HG03108 (cell line): Measurements from ENCODE around the gene RUNX1.

Experiments
- ATAC-seq: cut with Tn5 transposase; IDR thresholded peaks from one replicate; pipeline ENCODE4 v1.9.1; 2021; ENCODE audit warnings: moderate library complexity; ENCODE audit not compliant: unreplicated experiment

The RUNX1 gene

DNA sequence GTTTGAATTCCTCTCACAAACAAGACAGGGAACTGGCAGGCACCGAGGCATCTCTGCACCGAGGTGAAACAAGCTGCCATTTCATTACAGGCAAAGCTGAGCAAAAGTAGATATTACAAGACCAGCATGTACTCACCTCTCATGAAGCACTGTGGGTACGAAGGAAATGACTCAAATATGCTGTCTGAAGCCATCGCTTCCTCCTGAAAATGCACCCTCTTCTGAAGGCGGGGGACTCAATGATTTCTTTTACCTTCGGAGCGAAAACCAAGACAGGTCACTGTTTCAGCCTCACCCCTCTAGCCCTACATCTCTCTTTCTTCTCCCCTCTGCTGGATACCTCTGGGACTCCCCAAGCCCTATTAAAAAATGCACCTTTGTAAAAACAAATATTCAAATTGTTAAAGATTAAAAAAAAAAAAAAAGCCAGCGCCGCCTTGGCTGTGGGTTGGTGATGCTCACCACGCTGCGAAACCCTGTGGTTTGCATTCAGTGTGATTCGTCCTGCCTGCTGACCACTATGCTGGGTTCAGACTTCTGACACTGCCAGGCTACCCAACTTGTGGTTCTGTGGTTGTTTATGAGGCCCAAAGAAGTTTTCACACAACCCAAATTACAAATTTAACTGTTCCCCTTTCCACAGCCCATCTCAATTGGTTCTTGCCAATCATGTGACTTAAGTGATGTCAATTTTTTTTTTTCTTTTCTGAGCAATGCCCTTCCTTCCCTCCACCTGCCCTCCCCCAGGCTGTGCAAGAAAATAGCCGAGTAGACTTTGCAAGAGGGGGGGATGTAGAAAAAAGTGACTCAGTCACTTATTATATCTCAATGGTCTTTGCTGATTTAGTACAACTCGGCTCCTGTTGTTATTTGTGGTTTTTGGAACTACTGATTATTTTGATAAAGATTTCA, at the start of gene RUNX1:
TSS of gene RUNX1 (minus strand) at position 597 of the 912 bp plus-strand sequence.
- ATAC-seq = peak; percentile 51

DNA sequence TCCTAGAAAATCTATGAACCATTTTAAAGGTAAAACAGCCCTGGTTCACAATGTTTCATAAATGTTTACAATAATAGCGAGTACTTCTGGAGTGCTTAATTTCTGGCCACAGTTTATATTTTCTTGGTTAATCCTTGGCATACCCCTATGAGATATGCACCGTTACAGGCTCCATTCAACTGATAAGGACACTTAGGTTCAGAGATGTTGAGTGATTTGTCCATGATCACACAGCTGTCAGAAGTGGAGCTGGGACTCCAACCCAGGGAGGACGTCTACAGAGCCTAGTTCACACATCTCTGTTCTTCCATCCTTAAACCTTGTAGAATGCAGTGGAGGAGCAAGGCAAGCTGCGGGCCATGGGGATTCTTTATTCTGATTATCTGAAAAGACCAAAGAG, 48.4 kb upstream of the RUNX1 start:
- no peak for ATAC-seq

DNA sequence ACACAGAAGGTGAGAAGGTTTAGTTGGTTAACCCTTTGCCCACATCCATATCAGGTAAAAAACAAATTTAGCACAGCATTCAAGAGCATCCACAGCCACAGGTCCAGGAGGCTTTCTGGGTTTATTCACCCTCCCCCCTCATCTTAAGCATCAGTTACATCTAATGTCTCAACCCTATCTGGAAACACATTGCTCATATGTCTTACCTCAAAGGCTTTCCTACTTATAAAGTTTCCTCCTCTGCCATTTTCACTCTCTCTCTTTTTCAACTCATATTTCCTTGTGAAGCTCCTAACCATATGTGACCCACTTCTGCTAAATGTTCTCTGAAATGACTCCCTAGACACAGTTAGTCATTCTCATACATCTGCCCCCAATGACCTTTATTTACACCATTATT, 47.9 kb upstream of the RUNX1 start:
- ATAC-seq = no peak

DNA sequence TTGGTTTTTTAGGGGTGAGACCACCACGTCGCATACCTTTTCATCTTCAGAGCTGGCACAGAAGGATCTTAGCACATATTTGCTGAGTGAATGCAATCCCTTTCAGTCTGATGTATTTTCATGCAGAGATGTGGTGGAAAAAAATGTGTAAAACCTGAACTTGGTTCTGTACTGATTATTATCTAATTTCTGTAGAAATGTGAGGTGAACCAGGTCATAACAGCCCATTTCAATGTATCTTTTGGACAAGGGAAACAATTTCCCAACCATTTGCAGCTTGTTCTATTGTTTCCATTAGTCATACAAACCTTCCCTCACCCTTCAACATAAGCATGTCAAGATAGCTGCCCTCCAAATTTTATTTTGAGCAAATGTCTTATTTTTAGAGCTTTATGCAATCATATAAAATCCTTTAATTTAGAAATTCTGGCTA, 46.8 kb upstream of the RUNX1 start:
- no peak for ATAC-seq

DNA sequence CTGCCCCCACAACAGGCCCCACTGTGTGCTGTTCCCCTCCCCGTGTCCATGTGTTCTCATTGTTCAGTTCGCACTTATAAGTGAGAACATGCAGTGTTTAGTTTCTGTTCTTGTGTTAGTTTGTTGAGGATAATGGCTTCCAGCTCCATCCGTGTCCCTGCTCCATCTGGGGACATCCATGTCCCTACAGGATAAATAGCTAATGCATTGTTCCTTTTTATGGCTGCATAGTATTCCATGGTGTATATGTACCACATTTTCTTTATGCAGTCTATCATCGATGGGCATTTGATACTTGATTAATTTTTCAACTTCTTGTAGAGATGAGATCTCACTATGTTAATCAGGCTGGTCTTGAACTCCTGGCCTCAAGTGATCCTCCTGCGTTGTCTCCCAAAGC, 44.4 kb upstream of the RUNX1 start:
- no peak for ATAC-seq

DNA sequence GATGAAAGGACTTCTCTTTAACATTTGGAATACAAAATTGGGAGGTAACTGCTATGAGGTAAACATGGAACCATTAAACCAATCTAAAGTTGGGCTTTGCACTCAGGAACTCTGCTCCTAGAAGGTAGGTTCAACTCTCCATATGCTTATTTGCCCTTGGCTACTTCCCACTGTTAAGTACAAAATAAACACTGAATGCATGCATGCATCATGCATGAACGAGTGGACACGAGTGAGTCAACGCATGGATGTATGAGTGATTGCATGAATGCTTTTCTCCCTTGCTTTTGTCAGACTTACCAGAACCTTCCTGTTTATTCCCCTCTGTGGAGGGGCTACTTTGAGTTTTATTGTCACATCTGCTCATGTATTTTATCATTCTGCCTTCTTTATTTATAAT, 42.4 kb upstream of the RUNX1 start:
- no peak for ATAC-seq

DNA sequence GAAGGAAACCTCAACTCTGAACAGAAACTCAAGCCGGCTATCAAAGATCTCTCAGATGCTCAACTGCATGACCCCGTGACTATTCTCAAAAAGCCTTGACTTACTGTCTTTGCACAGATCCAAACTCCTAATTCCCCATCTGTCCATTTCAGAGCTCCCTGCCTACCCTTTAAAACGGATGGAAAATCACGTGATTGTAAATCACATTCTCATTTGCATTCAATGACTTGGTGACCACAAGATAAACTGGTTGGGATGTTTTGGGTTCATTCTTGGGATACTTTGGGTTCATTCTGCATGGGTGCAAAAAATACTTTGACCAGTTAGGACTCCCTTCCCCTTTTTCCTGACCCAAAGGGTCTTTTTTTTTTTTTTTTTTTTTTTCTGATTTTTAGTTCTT, 41.3 kb upstream of the RUNX1 start:
- ATAC-seq = no peak

DNA sequence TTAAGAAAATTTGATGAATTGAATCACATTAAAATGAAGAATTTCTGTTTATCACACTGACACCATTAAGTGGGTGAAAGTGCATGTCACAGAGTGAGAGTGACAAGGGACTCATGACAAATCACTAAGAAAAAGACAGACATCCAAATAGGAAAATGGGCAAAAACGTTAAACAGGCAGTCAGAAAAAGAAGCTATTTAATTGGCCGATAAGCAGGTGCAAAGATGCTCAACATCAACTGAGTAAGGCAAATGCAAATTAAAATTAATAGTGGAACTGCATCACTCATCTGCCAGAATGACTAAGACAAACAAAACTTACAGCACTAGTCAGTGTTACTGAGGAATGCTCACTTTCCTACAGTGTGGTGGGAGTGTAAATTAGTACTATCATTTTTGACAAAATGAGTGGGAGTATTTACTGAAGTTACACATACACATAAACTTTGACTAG, 39.2 kb upstream of the RUNX1 start:
- ATAC-seq = no peak

DNA sequence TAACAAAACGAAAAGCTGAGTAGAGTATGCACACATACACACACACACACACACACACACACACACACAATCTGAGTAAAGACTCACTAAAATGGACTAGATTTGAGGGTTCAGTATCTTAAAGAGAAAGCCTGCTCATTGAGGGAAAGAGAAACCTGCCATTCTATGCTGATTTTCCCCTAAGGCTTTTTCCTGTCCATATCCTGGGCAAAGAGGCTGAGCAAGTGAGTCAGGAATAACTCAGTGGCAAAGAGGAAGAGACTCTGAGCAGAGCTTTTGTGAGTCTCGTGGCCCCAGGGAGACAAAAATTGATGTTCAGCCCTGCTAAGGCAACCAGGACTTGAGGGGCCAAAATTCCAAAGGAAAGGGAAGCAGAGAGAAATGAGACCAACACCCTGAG, 37.3 kb upstream of the RUNX1 start:
- no peak for ATAC-seq

DNA sequence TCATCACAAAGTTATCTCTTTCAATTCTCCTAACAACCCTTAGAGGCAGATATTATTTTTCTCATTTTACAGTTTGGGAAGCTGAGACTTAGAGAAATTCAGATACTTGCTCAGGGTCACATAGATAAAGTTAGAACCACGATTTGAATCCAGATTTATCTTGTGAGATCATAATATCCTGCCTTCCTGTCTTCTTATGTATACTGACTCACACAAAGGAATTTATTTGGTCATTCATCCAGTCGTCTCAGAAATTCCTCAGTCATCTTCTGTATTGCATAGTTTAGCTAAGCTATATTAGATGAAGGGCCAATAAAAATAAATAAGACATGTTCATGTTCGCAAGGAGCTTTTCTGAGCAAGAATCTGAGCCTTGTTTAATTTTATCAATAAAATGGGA, 35.8 kb upstream of the RUNX1 start:
- no peak for ATAC-seq

DNA sequence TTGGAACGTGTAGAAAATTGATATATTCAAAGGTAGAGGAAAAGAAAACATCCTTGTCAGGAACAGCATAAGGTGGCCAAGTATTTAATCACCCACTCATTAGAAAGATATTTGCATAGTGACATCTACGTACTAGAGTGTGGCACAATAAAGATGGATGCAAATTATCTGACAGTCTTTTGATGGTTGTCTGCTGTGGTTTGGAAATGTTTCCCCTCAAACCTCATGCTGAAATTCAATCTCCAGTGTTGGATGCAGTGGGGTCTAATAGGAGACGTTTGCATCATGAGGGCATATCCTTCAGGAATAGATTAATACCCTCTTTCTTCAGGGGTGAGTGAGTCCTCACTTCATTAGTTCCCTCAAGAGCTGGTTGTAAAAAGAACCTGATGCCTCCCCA, 34.1 kb upstream of the RUNX1 start:
- ATAC-seq = no peak

DNA sequence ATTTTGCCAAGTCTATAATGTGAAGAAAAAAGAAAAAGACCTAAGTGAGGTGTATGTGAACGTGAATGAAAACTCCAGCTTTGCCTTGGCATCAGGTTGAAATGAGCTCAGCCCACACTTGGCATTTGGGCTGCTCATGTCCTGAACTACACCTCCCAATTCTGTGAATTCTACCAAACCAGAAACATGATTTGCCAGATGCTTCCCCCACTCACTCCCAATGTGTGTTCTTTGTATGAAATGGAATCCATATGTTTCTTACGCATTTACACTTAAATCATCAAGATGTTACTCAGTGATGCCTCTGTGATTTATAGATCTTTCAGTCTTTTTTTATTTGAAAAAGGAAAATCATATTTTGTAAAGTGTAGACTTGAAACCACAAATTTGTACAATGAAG, 32.8 kb upstream of the RUNX1 start:
- no peak for ATAC-seq

DNA sequence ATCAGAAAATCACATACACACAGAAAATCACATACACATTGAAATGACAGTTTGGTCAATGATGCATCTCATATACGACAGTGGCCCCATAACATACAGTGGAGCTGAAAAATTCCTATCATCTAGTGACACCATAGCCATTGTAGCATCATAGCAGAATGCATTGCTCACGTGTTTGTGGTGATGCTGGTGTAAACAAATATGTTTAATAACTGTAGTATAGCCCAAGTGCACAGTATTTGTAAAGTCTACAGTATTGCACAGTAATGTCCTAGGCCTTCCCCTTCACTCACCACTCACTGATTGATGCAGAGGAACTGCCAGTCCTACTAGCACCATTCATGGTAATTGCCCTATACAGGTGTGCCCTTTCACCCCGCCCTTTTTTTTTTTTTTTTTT, 30.1 kb upstream of the RUNX1 start:
- ATAC-seq = no peak

DNA sequence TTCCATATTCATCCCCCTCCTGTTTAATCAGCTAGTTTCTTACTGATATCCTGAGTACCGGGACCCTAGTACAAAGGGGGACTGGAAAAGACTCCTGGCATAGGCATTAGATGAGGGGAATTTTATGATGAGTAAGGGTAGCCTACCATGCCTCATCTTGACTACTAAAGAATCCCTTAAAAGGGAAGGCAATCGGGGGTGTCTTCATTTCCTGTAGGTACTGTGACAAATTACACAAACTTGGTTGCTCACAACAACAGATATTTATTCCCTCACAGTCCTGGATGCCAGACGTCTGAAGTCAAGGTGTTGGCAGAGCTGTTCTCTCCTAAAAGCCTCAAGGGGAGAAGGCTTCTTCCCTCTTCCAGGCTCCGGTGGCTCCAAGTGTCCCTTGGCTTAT, 28.9 kb upstream of the RUNX1 start:
- no peak for ATAC-seq

DNA sequence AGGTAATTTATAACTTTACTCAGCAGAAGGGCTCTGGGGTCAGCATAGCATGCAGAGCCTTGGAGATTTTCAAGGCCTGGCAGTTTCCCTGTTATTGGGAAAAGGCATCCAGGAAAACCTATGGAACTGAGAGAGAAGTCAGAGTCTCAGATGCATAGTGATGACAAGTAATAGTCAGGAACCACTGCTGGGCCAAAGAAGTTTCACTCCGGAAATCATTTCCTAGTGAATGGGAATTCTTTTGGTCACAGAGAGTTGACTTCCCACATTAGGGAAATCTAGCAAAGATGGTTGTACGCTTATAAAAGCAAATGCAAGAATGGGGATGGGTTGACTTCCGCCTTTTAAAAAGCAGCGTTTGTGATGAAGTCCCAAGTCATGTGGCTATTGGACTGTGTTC, 28.4 kb upstream of the RUNX1 start:
- no peak for ATAC-seq

DNA sequence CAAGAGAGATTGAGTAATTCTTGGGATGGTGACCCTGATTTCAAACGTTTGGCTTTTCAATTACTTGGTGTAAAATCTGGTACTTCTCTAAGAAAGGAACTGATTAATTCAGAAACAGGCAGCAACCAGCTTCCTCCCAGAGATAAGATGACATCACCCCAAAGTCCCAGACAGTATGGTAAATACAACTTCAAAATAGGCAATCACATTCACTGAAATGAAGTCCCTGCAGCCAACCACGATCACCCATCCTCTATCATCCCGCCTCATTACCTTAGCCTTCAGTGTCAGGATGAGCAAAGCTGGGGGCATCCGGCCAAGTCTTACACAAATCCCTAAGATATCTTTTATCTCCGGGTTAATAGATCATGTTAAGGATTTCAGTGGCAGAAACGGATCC, 26.4 kb upstream of the RUNX1 start:
- ATAC-seq = no peak

DNA sequence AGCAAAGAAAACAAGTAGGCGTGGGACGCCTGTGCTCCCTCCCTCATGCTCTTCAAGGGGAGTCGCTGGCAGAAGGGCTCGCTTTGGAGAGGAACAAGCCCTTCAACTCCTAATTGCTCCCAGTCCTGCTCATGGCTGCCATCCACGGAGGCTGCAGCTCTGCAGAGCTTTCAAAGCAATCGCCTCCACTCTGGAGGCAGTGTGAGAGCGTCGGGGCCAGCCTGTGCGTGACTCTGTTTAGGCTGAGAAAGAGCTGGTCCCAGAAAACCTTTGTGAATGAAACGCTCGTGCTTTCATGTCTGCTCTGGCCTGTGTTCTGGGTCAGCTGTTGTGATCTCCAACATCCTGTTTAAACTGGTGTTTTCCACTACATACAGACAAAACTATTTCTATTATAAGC, 23.9 kb upstream of the RUNX1 start:
- no peak for ATAC-seq

DNA sequence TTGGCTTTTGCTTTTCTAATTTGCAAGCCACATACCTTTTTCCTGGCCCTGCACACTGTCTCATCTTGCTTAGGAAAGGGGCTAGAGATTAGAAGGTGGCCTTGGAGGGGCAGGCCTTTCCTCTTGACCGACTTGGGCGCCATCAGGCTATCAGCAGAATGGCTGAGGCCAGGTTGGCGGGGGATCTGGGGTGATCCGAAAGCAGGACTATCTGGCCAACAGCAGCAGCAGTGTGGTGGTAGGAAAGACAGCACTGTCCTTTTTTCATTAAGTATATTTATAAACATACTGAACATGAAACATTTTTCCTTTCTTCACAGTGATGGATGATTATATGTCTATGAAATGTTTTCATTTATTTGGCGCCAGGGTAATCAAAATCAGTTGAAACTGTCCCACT, 23.5 kb upstream of the RUNX1 start:
- no peak for ATAC-seq

DNA sequence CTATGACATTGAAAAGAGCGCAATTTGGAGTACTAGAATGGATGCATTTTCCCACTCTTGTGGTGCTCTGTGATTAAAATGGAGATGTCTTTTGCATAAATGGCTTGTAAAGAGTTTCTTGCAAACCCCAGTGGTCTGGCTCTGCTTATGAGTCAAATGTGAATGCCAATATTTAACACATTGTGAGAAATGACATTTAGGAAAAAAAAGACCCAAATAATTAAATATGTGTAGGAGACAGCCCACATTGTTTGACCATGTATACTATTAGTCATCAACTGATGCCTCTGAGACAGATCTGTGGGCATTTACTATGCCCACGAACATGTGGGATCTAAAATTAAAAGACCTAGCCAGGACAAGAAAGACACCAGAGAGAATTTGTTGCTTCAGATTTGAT, 22.2 kb upstream of the RUNX1 start:
- no peak for ATAC-seq

DNA sequence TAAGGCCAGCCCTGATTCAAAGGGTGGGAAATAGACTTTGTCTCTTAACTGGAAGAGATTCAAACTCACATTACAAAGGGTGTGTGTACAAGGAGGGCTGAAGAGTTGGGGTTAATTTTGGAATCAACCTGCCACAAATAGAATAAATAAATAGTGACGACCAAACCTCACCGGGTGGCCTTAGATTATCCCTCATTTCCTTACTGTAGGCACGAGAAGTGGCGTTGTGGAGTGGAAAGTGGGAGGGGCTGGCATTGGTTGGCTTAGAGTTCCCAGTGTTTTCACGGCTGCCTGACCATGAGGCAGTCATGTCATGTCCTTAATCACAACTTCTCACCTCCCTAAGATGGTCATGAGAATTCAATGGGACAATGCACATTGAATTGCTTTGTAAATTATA, 21.3 kb upstream of the RUNX1 start:
- ATAC-seq = no peak

DNA sequence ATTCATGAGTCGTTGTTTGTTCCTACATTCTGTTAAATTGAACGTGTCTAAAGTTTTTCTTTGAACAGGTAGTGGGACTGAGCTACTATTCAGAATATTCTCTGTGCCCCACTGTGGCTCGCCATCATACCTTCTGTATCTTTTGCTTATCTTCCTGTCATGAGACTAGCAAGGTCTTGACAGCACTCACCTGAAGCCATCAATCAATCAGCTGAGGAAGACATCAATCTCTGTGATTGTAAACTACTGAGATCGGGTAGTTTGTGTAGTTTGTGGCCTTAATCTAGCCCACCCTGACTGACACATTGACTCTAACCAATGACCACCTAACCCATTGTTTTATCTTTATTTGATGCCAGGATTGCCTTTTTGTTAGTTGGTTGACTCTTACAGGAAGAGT, 17.7 kb upstream of the RUNX1 start:
- ATAC-seq = no peak

DNA sequence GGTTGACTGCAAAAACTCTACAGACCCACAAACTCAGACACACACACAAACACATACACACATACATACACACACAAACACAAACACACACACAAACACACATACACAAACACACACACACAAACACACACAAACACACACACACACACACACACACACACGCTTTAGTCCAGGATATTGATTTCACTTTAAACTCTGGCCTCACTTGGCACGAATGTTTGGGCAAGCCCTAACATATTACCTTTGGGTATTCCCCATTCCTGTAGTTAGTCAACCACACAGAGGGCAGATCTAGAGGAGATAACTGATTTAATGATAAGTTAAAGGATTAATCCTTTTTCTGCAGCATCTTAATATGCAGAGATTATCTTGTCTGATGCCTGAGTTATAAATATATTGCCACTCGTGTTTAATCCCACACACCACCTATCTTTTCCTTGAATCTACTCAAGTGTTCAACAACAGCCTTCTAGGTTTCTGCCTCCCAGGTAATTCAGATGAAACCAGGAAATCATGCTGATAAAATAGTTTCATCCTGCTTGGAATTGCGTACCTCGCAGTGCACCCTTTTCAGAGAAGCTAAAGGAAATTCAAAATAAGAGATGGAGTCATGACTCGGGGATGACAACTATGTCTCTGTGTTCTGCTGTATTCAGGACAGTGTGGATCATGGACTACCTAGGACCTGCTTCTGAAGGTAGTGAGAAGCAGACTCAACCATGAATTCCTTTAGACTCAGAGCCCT, 14.5 kb upstream of the RUNX1 start:
- ATAC-seq = no peak
